Measurements from ENCODE around the gene SPECC1. TPM values are rescaled to one million over a fixed set of nuclear protein-coding genes. Genes with fewer than 3 reads are reported as not detected.
"Not testable (repeated sequence)": the region's sequence is repeated elsewhere in the genome, so short reads cannot be mapped to it uniquely, and the experiment has no call there.

Gene SPECC1
- total RNA-seq, 1 donor from 2014 or later = 69.6 TPM

DNA sequence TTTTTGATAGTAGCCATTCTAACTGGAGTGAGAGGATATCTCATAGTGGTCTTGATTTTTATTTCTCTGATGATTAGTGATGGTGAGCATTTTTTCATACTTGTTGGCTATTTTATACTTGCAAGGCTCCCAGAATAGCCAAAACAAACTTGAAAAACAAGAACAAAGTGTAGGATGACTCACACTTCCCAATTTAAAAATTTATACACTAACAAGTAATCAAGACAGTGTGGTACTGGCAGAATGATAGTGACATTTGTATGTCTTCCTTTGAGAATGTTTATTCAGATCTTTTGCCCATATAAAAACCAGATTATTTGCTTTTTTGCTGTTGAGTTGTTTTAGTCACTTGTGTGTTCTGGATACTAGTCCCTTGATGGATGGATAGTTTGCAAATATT lies 17.8 kb downstream of the SPECC1 start:
- Mint-ChIP-seq H3K9me3 (ENCODE audit: low read depth) (no peaks in the 10 kb centered on the region), H3K27ac (no peak overlapping the region), H3K27me3 (peaks cover 19% of the 10 kb centered on the region), H3K36me3 (ENCODE audit: insufficient read depth) (no peaks in the 10 kb centered on the region), H3K4me3 (ENCODE audit: low read depth) (no peak overlapping the region), H3K4me1 (ENCODE audit: low read depth) (no peaks in the 10 kb centered on the region)
- TF ChIP-seq, protein P1, sequence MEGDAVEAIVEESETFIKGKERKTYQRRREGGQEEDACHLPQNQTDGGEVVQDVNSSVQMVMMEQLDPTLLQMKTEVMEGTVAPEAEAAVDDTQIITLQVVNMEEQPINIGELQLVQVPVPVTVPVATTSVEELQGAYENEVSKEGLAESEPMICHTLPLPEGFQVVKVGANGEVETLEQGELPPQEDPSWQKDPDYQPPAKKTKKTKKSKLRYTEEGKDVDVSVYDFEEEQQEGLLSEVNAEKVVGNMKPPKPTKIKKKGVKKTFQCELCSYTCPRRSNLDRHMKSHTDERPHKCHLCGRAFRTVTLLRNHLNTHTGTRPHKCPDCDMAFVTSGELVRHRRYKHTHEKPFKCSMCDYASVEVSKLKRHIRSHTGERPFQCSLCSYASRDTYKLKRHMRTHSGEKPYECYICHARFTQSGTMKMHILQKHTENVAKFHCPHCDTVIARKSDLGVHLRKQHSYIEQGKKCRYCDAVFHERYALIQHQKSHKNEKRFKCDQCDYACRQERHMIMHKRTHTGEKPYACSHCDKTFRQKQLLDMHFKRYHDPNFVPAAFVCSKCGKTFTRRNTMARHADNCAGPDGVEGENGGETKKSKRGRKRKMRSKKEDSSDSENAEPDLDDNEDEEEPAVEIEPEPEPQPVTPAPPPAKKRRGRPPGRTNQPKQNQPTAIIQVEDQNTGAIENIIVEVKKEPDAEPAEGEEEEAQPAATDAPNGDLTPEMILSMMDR (IDR thresholded peaks at IDR 0.05; ENCODE audit: unreplicated experiment) = no peak
- no peak for DNase-seq (ENCODE audit: low spot score, unreplicated experiment)

DNA sequence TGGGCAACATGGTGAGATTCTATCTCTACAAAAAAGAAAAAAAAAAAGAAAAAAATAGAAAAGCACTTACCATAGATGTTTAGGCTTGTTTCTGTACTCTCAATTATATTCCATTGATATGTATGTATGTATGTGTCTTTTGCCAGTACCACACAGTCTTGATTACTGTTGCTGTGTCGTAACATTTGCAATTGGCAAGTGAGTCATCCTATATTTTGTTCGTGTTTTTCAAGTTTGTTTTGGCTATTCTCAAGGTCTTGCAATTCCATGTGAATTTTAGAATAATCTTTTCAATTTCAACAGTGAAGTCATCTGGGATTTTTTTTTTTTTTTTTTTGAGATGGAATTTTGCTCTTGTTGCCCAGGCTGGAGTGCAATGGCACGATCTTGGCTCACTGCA lies 19.3 kb downstream of the SPECC1 start:
- peaks cover 12% of the 10 kb centered on the region for H3K27me3 Mint-ChIP-seq
- no peak overlapping the region for H3K4me3 Mint-ChIP-seq (ENCODE audit: low read depth)
- H3K4me1 Mint-ChIP-seq (ENCODE audit: low read depth) = no peaks in the 10 kb centered on the region
- no peaks in the 10 kb centered on the region for H3K36me3 Mint-ChIP-seq (ENCODE audit: insufficient read depth)
- H3K27ac Mint-ChIP-seq = no peak overlapping the region
- TF ChIP-seq, protein P1 (IDR thresholded peaks at IDR 0.05; ENCODE audit: unreplicated experiment) = no peak
- no peaks in the 10 kb centered on the region for H3K9me3 Mint-ChIP-seq (ENCODE audit: low read depth)
- DNase-seq (ENCODE audit: low spot score, unreplicated experiment) = no peak

DNA sequence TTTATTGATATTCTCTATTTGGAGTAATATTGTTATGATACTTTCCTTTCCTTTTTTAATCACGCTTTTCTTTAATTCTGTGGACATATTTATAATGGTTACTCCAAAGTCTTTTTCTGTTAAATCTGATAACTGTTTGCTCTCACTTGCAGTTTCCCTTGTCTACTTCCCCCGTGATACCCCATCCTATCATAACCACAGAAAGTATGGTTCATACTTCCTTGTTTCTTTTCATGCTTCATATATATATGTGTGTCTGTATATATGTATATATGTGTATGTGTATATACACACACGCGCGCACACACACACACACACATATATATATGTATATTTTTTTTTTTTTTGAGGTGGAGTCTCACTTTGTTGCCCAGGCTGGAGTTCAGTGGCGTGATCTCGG lies 23.5 kb downstream of the SPECC1 start:
- Mint-ChIP-seq H3K4me3 (ENCODE audit: low read depth) (no peak overlapping the region), H3K9me3 (ENCODE audit: low read depth) (no peaks in the 10 kb centered on the region), H3K27me3 (no peaks in the 10 kb centered on the region), H3K36me3 (ENCODE audit: insufficient read depth) (no peaks in the 10 kb centered on the region), H3K4me1 (ENCODE audit: low read depth) (peaks cover 3% of the 10 kb centered on the region), H3K27ac (no peak overlapping the region)
- DNase-seq (ENCODE audit: low spot score, unreplicated experiment) = no peak
- TF ChIP-seq, protein P1 (IDR thresholded peaks at IDR 0.05; ENCODE audit: unreplicated experiment) = no peak

DNA sequence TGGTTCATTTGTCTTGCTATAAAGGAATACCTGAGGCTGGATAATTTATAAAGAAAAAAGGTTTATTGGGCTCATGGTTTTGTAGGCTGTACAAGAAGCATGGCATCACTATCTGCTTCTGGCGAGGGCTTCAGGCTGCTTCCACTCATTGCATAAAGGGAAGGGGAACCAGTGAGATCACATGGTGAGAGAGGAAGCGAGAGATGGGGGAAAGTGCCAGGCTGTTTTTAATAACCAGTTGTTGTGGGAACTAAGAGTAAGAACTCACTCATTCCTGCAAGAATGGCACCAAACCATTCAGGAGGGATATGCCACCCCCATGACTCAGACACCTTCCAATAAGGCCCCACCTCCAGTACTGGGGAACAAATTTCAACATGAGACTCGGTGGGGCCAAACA lies 24.3 kb downstream of the SPECC1 start:
- TF ChIP-seq, protein P1 (IDR thresholded peaks at IDR 0.05; ENCODE audit: unreplicated experiment) = no peak
- no peak for DNase-seq (ENCODE audit: low spot score, unreplicated experiment)
- no peaks in the 10 kb centered on the region for H3K27me3 Mint-ChIP-seq
- H3K9me3 Mint-ChIP-seq (ENCODE audit: low read depth) = no peaks in the 10 kb centered on the region
- peaks cover 3% of the 10 kb centered on the region for H3K4me1 Mint-ChIP-seq (ENCODE audit: low read depth)
- no peak overlapping the region for H3K27ac Mint-ChIP-seq
- H3K4me3 Mint-ChIP-seq (ENCODE audit: low read depth) = no peak overlapping the region
- H3K36me3 Mint-ChIP-seq (ENCODE audit: insufficient read depth) = no peaks in the 10 kb centered on the region

DNA sequence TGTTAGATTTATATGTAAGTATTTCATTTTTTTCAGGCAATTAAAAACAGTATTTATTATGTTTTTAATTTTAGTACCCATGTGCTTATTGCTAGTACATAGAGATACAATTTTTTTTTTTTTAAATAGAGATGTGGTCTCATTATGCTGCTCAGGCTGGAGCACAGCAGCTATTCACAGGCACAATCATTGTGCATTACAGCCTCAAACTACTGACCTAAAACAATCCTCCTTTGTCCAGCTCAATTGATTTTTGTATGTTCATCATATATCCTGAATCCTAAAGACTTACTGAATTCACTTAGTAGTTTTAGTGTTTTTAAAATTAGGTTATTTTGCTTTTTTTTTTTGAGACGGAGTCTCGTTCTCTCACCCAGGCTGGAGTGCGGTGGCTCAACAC lies 26.3 kb downstream of the SPECC1 start:
- Mint-ChIP-seq H3K27ac (no peak overlapping the region), H3K27me3 (peaks cover 4% of the 10 kb centered on the region), H3K36me3 (ENCODE audit: insufficient read depth) (no peaks in the 10 kb centered on the region), H3K9me3 (ENCODE audit: low read depth) (no peaks in the 10 kb centered on the region), H3K4me1 (ENCODE audit: low read depth) (peaks cover 3% of the 10 kb centered on the region), H3K4me3 (ENCODE audit: low read depth) (no peak overlapping the region)
- TF ChIP-seq, protein P1 (IDR thresholded peaks at IDR 0.05; ENCODE audit: unreplicated experiment) = no peak
- no peak for DNase-seq (ENCODE audit: low spot score, unreplicated experiment)

DNA sequence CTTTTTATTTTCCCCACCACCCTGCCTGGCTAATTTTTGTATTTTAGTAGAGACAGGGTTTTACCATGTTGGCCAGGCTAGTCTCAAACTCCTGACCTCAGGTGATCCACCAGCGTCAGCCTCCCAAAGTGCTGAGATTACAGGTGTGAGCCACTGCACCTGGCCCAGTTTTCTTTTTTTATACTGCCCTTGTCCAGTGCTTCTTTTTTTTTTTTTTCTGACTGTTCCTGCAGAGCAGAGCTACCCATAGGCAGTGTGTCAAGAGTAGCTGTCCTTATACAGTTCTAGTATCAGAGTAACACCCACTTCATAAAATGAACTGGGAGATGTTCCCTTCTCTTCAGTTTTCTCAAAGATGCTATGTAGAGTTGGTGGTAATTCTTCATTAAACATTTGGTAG lies 28.1 kb downstream of the SPECC1 start:
- H3K4me1 Mint-ChIP-seq (ENCODE audit: low read depth); H3K27me3 Mint-ChIP-seq; H3K36me3 Mint-ChIP-seq (ENCODE audit: insufficient read depth); H3K9me3 Mint-ChIP-seq (ENCODE audit: low read depth); H3K4me3 Mint-ChIP-seq (ENCODE audit: low read depth); DNase-seq (ENCODE audit: low spot score, unreplicated experiment); H3K27ac Mint-ChIP-seq: not testable (repeated sequence)
